Stimulated activated CD4-positive, alpha-beta T cell treated with anti-CD3 and anti-CD28 coated beads, Interleukin-1b, Interleukin-23, amount 100 ng/mL, for 48 hours (primary cell): ENCODE measurements around the gene AP1S3.

Experiments
- DNase-seq: peaks from one replicate; pipeline ENCODE4 v3.0.0-alpha.2; 2020

The AP1S3 gene

GRCh38 chr2:223758131-223758840, 79.1 kb downstream of the AP1S3 start:
- no peak for DNase-seq

GRCh38 chr2:223753940-223754339, 83.4 kb downstream of the AP1S3 start:
- DNase-seq: no peak

- DNase-seq: no peak
These were observed 86.4 kb downstream of the AP1S3 start for GRCh38 chr2:223751012-223751411.

- DNase-seq: no peak
These were observed 89.9 kb downstream of the AP1S3 start for GRCh38 chr2:223747392-223748042.

- no peak for DNase-seq
These were observed 90.8 kb downstream of the AP1S3 start for GRCh38 chr2:223746611-223747010.

- no peak for DNase-seq
These were observed 92.8 kb downstream of the AP1S3 start for GRCh38 chr2:223744580-223744979.

GRCh38 chr2:223740679-223741078, 96.7 kb downstream of the AP1S3 start:
- DNase-seq: no peak

GRCh38 chr2:223737207-223737606, 100.2 kb downstream of the AP1S3 start:
- no peak for DNase-seq

GRCh38 chr2:223736488-223736887, 100.9 kb downstream of the AP1S3 start:
- no peak for DNase-seq

GRCh38 chr2:223735659-223736244, 101.6 kb downstream of the AP1S3 start:
- DNase-seq: no peak

- no peak for DNase-seq
These were observed 102.2 kb downstream of the AP1S3 start for GRCh38 chr2:223735035-223735640.

GRCh38 chr2:223734346-223734745, 103.0 kb downstream of the AP1S3 start:
- DNase-seq: no peak

GRCh38 chr2:223732346-223732745, 105.0 kb downstream of the AP1S3 start:
- no peak for DNase-seq

- DNase-seq: no peak
These were observed 105.9 kb downstream of the AP1S3 start for GRCh38 chr2:223731503-223731902.

- no peak for DNase-seq
These were observed 107.6 kb downstream of the AP1S3 start for GRCh38 chr2:223729781-223730180.

GRCh38 chr2:223727562-223727961, 109.8 kb downstream of the AP1S3 start:
- peak; percentile 16 for DNase-seq

- no peak for DNase-seq
These were observed 111.1 kb downstream of the AP1S3 start for GRCh38 chr2:223725986-223726970.

- no peak for DNase-seq
These were observed 111.9 kb downstream of the AP1S3 start for GRCh38 chr2:223725494-223725893.

- no peak for DNase-seq
These were observed 112.5 kb downstream of the AP1S3 start for GRCh38 chr2:223724861-223725260.

GRCh38 chr2:223723954-223724411, 113.4 kb downstream of the AP1S3 start:
- DNase-seq: no peak

- DNase-seq: no peak
These were observed 115.2 kb downstream of the AP1S3 start for GRCh38 chr2:223722226-223722625.

- no peak for DNase-seq
These were observed 115.6 kb downstream of the AP1S3 start for GRCh38 chr2:223721746-223722145.
